Panc1 (cell line): ENCODE data around the gene WFDC5. TPM values are rescaled to one million over a fixed set of nuclear protein-coding genes. Genes with fewer than 3 reads are reported as not detected.

ENCODE experiments used
- ATAC-seq: fragments of 200-7000 bp; cut with Tn5 transposase; 2 replicates; pipeline ENCODE4 v1.9.1; 2020; ENCODE audit warnings: mild to moderate bottlenecking, moderate library complexity
- BruUV-seq: library from RNA; stranded (reverse); fragments of 400-500 nt; replicated peaks from 2 replicates; lab custom pipeline; 2021; lab: Mats Ljungman, UMichigan
- CTCF ChIA-PET: fragments of 300-600 bp; sonication (Branson Sonifier 250); formaldehyde crosslinking; loops from one replicate; lab custom pipeline; 2022; ENCODE audit warnings: antibody characterized with exemption; lab: Charles Lee
- POLR2A ChIA-PET: fragments of 300-600 bp; sonication (Branson Sonifier 250); formaldehyde crosslinking; loops from one replicate; lab custom pipeline; 2022; ENCODE audit warnings: antibody characterized with exemption; lab: Charles Lee
- DNase-seq: peaks from one replicate; pipeline ENCODE4 v3.0.0-alpha.2; 2010; ENCODE audit warnings: low read depth, low spot score
- H3K27ac ChIP-seq: 2 replicates; pipeline ENCODE4 v1.5.1; 2011; ENCODE audit warnings: mild to moderate bottlenecking, low read length, inconsistent platforms
- H3K27me3 ChIP-seq: fragments of 200-500 bp; sonication (Bioruptor generic); 2 replicates; pipeline ENCODE4 v1.6.0; 2014; ENCODE audit warnings: low read length, inconsistent platforms; ENCODE audit not compliant: control insufficient read depth, insufficient read depth
- H3K36me3 ChIP-seq: fragments of 200-500 bp; sonication (Bioruptor generic); 2 replicates; pipeline ENCODE4 v1.5.1; 2014; ENCODE audit warnings: inconsistent platforms, mild to moderate bottlenecking, low read length, moderate library complexity; ENCODE audit not compliant: control insufficient read depth, insufficient read depth
- H3K4me1 ChIP-seq: 2 replicates; pipeline ENCODE4 v1.5.1; 2011; ENCODE audit warnings: inconsistent platforms, mild to moderate bottlenecking, low read length, moderate library complexity; ENCODE audit not compliant: control insufficient read depth, insufficient read depth
- H3K4me3 ChIP-seq, 2 experiments: 2 replicates each; pipeline ENCODE4 v1.5.1; 2011 to 2012; ENCODE audit warnings: low read depth in 2 of 2, low read length in 2 of 2, mild to moderate bottlenecking in 2 of 2, inconsistent platforms in 1 of 2, moderate library complexity in 1 of 2
- H3K9me3 ChIP-seq: fragments of 200-500 bp; sonication (Bioruptor generic); 2 replicates; pipeline ENCODE4 v1.5.1; 2014; ENCODE audit warnings: low read depth, mild to moderate bottlenecking, inconsistent platforms, low read length, moderate library complexity; ENCODE audit not compliant: control insufficient read depth, insufficient read depth
- CTCF ChIP-seq: fragments of 450-650 bp; IDR thresholded peaks from 2 replicates; pipeline ENCODE4 v1.5.1; 2017; ENCODE audit warnings: mild to moderate bottlenecking
- POLR2AphosphoS5 ChIP-seq: IDR thresholded peaks from 2 replicates; pipeline ENCODE4 v1.6.1; 2012; ENCODE audit warnings: mild to moderate bottlenecking, low read depth, low read length, moderate library complexity
- REST ChIP-seq, 2 experiments: IDR thresholded peaks; 2 replicates each; pipeline ENCODE4 v1.6.1; 2011 to 2012; ENCODE audit warnings: low read depth in 2 of 2, control low read depth in 1 of 2, low read length in 1 of 2, mild to moderate bottlenecking in 1 of 2, moderate library complexity in 1 of 2; ENCODE audit not compliant: insufficient read depth in 1 of 2
- SIN3A ChIP-seq: IDR thresholded peaks from 2 replicates; pipeline ENCODE4 v1.6.1; 2012; ENCODE audit warnings: low read depth, mild to moderate bottlenecking, low read length, moderate library complexity, borderline replicate concordance; ENCODE audit not compliant: insufficient read depth
- TCF7L2 ChIP-seq: IDR thresholded peaks from 2 replicates; pipeline ENCODE4 v1.6.1; 2011; ENCODE audit warnings: mild to moderate bottlenecking, low read depth, low read length, inconsistent platforms
- in situ Hi-C: cut with HindIII; loops from 2 replicates; pipeline ENCODE4 v1.10.0; 2016; ENCODE audit warnings: low sequenced_read_pairs, low pct_unique_long_range_greater_than_20kb
- intact Hi-C: fragments of 100-400 bp; cut with micrococcal nuclease; formaldehyde crosslinking; loops from one replicate; pipeline ENCODE4 v1.10.0; 2022; ENCODE audit not compliant: unreplicated experiment
- total RNA-seq: library from RNA; stranded (reverse); gene quantifications from one replicate; pipeline ENCODE4 v1.2.1, GENCODE V29; 2021; ENCODE audit not compliant: unreplicated experiment

The WFDC5 gene
- total RNA-seq, 1 experiment from 2014 or later: not detected

GRCh38 chr20:45088247-45088646 lies 26.7 kb downstream of the WFDC5 start:
- no peak for ATAC-seq
- ChIA-PET POLR2A (no interaction called here), CTCF (no interaction called here)
- in situ Hi-C loops (no loop called here), intact Hi-C loops (no loop called here)
- no TSS peak for BruUV-seq
- Histone ChIP-seq H3K36me3 (no peaks in the 10 kb centered on the region), H3K4me3 (no peak overlapping the region), H3K27ac (no peak overlapping the region), H3K27me3 (no peaks in the 10 kb centered on the region), H3K4me1 (no peaks in the 10 kb centered on the region), H3K9me3 (no peaks in the 10 kb centered on the region)
- no peak for DNase-seq
- no peak for TF ChIP-seq SIN3A
- TF ChIP-seq POLR2AphosphoS5: no peak
- no peak for TF ChIP-seq CTCF
- no peak for TF ChIP-seq REST (IDR thresholded peaks at IDR 0.05; ENCODE audit: insufficient read depth in 1 of 2, low read depth in 2 of 2, low read length in 1 of 2)
- no peak for TF ChIP-seq TCF7L2

- TF ChIP-seq CTCF (no peak), POLR2AphosphoS5 (no peak), REST (IDR thresholded peaks at IDR 0.05; ENCODE audit: insufficient read depth in 1 of 2, low read depth in 2 of 2, low read length in 1 of 2) (no peak), SIN3A (no peak), TCF7L2 (no peak)
- DNase-seq: no peak
- no peak for ATAC-seq
- no peaks in the 10 kb centered on the region for H3K9me3 ChIP-seq
- POLR2A ChIA-PET: no interaction called here
- no peak overlapping the region for H3K27ac ChIP-seq
- in situ Hi-C loops: no loop called here
- H3K36me3 ChIP-seq: no peaks in the 10 kb centered on the region
- H3K4me3 ChIP-seq: no peak overlapping the region
- BruUV-seq: no TSS peak
- H3K27me3 ChIP-seq: no peaks in the 10 kb centered on the region
- intact Hi-C loops: no loop called here
- no peaks in the 10 kb centered on the region for H3K4me1 ChIP-seq
- CTCF ChIA-PET: no interaction called here
Measured at GRCh38 chr20:45087814-45088213, 27.2 kb downstream of the WFDC5 start.
